Right atrium auricular region (tissue), 2 donors: ENCODE results near the gene PRR16. TPM values are rescaled to one million over a fixed set of nuclear protein-coding genes. Genes with fewer than 3 reads are reported as not detected.

Experiments
- DNase-seq: peaks from one replicate; pipeline ENCODE4 v3.0.0-alpha.2; 2019; ENCODE audit warnings: low spot score
- H3K27ac ChIP-seq, 2 donors: fragments of 200-600 bp; sonication (generic); 1 replicate in 1 of 2; 2 replicates in 1 of 2; pipeline ENCODE4 v1.5.1; 2016 to 2019
- H3K27me3 ChIP-seq, 2 donors: fragments of 200-600 bp; sonication (generic); one replicate each; pipeline versions ENCODE4 v1.5.1 to v1.6.0; 2017 to 2019
- H3K36me3 ChIP-seq: fragments of 200-600 bp; sonication (generic); one replicate; pipeline ENCODE4 v1.5.1; 2016
- H3K4me1 ChIP-seq, 2 donors: fragments of 200-600 bp; sonication (generic); one replicate each; pipeline versions ENCODE4 v1.5.1 to v1.6.0; 2017 to 2019
- H3K4me3 ChIP-seq, 2 donors: fragments of 200-600 bp; sonication (generic); 1 replicate in 1 of 2; 2 replicates in 1 of 2; pipeline ENCODE4 v1.5.1; 2017 to 2019; ENCODE audit warnings: mild to moderate bottlenecking in 1 of 2, moderate library complexity in 1 of 2
- H3K9me3 ChIP-seq, 2 donors: fragments of 200-600 bp; sonication (generic); one replicate each; pipeline ENCODE4 v1.5.1; 2019
- total RNA-seq, 2 donors: library from RNA; depleted of rRNA; stranded (reverse); fragments of >200 nt; gene quantifications; one replicate each; pipeline ENCODE4 v1.1.0, GENCODE V29; 2016
- TF ChIP-seq, protein P1 (sequence below), 2 donors: fragments of 200-600 bp; sonication (generic); IDR thresholded peaks; one replicate each; pipeline ENCODE4 v1.5.1; 2019; ENCODE audit warnings: antibody characterized with exemption in 2 of 2

The PRR16 gene
- total RNA-seq, 2 donors from 2014 or later, result 1.7 to 6.3 TPM

GRCh38 chr5:120614531-120615180 lies 150.6 kb downstream of the PRR16 start:
- TF ChIP-seq, protein P1, sequence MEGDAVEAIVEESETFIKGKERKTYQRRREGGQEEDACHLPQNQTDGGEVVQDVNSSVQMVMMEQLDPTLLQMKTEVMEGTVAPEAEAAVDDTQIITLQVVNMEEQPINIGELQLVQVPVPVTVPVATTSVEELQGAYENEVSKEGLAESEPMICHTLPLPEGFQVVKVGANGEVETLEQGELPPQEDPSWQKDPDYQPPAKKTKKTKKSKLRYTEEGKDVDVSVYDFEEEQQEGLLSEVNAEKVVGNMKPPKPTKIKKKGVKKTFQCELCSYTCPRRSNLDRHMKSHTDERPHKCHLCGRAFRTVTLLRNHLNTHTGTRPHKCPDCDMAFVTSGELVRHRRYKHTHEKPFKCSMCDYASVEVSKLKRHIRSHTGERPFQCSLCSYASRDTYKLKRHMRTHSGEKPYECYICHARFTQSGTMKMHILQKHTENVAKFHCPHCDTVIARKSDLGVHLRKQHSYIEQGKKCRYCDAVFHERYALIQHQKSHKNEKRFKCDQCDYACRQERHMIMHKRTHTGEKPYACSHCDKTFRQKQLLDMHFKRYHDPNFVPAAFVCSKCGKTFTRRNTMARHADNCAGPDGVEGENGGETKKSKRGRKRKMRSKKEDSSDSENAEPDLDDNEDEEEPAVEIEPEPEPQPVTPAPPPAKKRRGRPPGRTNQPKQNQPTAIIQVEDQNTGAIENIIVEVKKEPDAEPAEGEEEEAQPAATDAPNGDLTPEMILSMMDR (IDR thresholded peaks at IDR 0.05), result no peak
- H3K4me3 ChIP-seq, result no peak overlapping the region

GRCh38 chr5:120615967-120616645 lies 152.0 kb downstream of the PRR16 start:
- Histone ChIP-seq H3K27me3 (no peaks in the 10 kb centered on the region), H3K36me3 (no peaks in the 10 kb centered on the region), H3K4me1 (no peaks in the 10 kb centered on the region), H3K27ac (no peak overlapping the region), H3K9me3 (no peaks in the 10 kb centered on the region), H3K4me3 (no peak overlapping the region)
- no peak for DNase-seq
- TF ChIP-seq, protein P1 (IDR thresholded peaks at IDR 0.05), result no peak

More at GRCh38 chr5:120614531-120615180, 150.6 kb downstream of the PRR16 start:
- no peak for DNase-seq
- H3K36me3 ChIP-seq, result no peaks in the 10 kb centered on the region
- no peak overlapping the region for H3K27ac ChIP-seq
- no peaks in the 10 kb centered on the region for H3K9me3 ChIP-seq
- H3K27me3 ChIP-seq, result no peaks in the 10 kb centered on the region
- no peaks in the 10 kb centered on the region for H3K4me1 ChIP-seq

DNA sequence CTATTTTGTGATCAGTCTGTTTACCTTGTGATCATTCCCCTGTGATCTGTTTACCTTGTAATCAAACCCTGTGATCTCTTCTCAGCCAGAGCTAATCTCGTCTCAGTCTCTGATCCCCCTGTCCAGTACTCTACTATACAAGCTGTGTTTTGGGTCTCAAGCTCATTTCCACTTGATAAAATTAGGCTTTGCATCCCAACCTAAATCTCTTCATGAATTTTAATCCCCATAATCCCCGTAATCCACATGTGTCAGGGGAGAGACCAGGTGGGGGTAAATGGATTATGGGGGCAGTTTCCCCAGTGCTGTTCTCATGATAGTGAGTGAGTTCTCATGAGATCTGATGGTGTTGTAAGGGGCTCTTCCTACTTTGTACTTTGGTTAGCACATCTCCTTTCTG lies 157.2 kb downstream of the PRR16 start:
- Histone ChIP-seq H3K4me1 (no peaks in the 10 kb centered on the region), H3K9me3 (no peaks in the 10 kb centered on the region), H3K36me3 (no peaks in the 10 kb centered on the region), H3K4me3 (no peak overlapping the region), H3K27me3 (no peaks in the 10 kb centered on the region), H3K27ac (no peak overlapping the region)
- DNase-seq, result no peak
- TF ChIP-seq, protein P1 (IDR thresholded peaks at IDR 0.05), result no peak

- no peak overlapping the region for H3K4me3 ChIP-seq
- TF ChIP-seq, protein P1 (IDR thresholded peaks at IDR 0.05), result no peak
Measured at GRCh38 chr5:120624021-120624563, 160.0 kb downstream of the PRR16 start.

GRCh38 chr5:120628156-120628555 lies 164.1 kb downstream of the PRR16 start:
- Histone ChIP-seq H3K27me3 (peaks cover 0 to 3% of the 10 kb centered on the region in 2 donors), H3K4me1 (no peaks in the 10 kb centered on the region), H3K36me3 (no peaks in the 10 kb centered on the region), H3K27ac (no peak overlapping the region), H3K4me3 (no peak overlapping the region), H3K9me3 (no peaks in the 10 kb centered on the region)
- TF ChIP-seq, protein P1 (IDR thresholded peaks at IDR 0.05), result no peak
- DNase-seq, result no peak

More at GRCh38 chr5:120624021-120624563, 160.0 kb downstream of the PRR16 start:
- Histone ChIP-seq H3K36me3 (no peaks in the 10 kb centered on the region), H3K27me3 (no peaks in the 10 kb centered on the region), H3K9me3 (no peaks in the 10 kb centered on the region), H3K27ac (no peak overlapping the region), H3K4me1 (no peaks in the 10 kb centered on the region)
- DNase-seq, result no peak
